Activated CD4-positive, CD25-positive, alpha-beta regulatory T cell treated with anti-CD3 and anti-CD28 coated beads, Interleukin-2, amount 50 U/mL, for 24 hours (primary cell): ENCODE data around the gene DISC1.
"Not testable (repeated sequence)": the region's sequence is repeated elsewhere in the genome, so short reads cannot be mapped to it uniquely, and the experiment has no call there.

Source experiments
- ATAC-seq, 2 donors: fragments of 150-1000 bp; cut with Tn5 transposase; one replicate each; pipeline ENCODE4 v1.10.0; 2021; ENCODE audit warnings: mild to moderate bottlenecking in 1 of 2, moderate library complexity in 1 of 2

DISC1 gene

DNA sequence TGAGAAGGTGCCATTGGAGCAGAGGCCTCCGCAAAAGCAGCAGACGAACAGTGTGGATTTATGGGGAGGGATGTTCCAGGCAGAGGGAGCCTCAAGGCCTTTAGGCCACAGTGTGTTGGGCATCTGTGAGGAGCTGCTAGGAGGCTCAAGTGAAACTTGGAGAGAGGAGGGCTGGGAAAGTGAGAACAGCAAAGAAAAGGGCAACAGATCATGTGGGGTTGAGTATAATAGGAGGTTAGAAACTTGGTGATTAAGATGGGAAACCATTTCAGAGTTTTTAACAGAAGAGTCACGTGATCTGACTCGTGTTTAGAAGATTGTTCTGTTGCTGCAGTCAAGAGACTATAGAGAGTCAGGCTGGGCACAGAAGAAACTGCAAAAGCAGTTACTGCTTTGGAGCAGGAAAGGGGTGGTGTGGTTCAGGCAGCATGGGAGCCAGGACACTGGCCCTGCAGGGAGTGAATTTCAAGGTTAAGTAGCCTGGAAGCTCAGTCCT, 277.0 kb downstream of the DISC1 start:
- ATAC-seq, result no peak

GRCh38 chr1:231907310-231907709, 280.7 kb downstream of the DISC1 start:
- not testable (repeated sequence) for ATAC-seq

GRCh38 chr1:231913493-231913892, 286.9 kb downstream of the DISC1 start:
- no peak for ATAC-seq

- peak in 1 of 2 donors; percentile 38 for ATAC-seq
These were observed 291.8 kb downstream of the DISC1 start for GRCh38 chr1:231918239-231919015.

GRCh38 chr1:231919239-231919885, 292.8 kb downstream of the DISC1 start:
- no peak for ATAC-seq

DNA sequence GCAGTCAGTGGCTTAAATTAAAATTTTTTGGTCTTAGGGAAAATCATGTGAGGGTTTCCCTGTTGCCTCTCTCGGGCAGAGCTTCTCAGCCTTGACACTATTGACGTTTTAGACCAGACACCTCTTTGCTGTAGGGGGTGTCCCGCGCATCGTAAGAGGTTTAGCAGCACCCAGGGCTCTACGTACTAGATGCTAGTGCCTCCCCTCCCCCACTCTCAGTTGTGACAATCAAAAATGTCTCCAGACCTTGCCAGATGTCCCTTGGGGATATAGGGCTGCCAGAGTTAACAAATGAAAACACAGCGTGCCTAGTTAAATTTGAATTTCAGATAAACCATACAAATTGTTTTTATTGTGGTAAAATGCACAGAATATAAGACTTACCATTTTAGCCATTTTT, 293.3 kb downstream of the DISC1 start:
- ATAC-seq, result no peak

DNA sequence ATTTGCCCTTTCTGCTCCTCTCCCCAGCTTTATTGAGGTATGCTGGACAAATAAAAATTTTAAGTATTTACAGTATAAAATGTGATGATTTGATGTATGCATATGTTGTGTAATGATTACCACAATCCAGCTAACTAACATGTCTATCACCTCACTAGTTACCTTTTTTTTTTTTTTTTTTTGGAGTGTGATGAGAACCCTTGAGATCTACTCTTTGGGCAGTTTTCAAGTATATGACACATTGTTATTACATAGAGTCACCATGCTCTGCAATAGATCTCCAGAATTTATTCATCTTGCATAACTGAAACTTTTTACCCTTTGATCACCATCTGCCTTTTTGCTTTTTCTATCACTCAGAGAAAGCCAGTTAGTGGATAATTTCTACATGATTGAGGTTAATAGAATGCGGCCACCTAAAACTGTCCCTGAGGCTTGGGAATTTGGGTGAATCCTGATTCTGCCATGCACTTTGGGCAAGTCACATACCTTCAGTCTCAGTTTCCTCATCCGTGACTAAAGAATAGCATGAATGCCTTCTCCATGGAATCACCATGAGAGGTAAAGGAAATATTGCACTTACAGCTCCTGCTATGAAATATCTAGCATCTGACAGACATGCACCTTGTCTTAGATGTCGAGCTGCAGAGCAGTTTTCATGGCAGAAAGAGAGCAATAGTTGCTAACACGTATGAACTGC, 295.2 kb downstream of the DISC1 start:
- no peak for ATAC-seq

DNA sequence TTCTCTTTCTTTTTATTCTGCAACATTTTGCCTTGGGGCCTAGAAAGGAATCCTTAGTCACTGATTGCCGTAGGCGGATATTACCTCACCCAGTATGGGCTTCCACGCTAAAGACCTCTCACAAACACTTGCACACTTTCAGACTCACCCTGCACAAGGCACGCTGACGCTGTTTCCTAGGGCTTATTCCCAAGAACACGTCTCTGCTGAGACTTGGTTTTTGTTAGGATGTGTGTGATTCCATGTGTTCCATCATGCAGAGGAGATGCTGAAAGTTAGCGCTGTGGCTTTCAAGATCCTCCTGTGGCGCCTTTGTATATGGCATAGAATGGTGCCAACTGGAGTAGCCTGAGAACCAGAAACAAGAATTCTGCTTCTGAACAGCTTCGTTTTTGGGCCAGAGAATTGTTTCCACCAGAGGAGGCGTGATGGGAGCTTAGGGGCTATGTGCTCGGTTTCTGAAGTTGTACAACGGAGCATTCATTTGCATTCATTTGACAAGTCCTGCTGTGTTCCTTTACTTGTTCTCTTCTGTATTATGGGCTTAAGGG, 297.0 kb downstream of the DISC1 start:
- no peak for ATAC-seq

DNA sequence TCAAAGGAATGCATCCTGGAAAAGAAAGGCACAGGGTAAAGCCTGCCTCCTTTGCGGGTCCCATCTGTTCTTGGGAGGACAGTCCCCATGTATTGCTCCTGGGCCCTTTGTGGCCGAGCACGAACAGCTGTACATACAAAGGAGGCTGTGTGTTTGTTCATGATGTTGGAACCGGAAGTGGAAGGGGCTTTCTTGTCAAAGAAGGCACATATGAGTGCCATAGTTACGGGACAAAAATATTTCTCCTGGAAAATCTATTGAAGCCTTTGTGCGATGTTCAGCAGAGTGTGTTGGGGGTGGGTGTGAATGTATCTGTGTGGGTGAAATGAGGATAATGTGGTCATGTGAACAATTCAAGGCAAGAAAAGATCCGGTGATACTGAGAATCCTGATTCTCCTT, 297.6 kb downstream of the DISC1 start:
- ATAC-seq, result no peak

GRCh38 chr1:231925864-231926263, 299.3 kb downstream of the DISC1 start:
- no peak for ATAC-seq

GRCh38 chr1:231926340-231926739, 299.8 kb downstream of the DISC1 start:
- ATAC-seq, result no peak

- no peak for ATAC-seq
These were observed 300.3 kb downstream of the DISC1 start for GRCh38 chr1:231926933-231927332.

DNA sequence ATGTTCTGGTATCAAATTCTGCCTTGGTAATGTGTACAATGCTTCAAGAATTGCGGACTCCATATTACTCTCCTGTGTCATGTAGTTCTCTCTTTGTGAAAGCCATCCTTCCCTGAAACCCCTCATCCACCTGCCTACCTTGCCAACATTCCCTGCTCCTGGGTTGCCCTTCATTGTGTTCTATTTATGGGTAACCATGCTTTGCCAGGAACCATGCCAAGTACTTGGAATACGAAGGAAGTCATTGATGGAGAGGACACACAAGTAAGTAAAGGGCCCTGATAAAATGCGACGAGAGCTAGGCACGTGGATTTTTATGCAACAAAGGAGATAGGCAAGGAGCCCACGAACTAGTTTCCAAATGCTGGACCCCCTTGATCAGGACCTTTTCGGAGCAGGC, 300.8 kb downstream of the DISC1 start:
- ATAC-seq, result no peak

DNA sequence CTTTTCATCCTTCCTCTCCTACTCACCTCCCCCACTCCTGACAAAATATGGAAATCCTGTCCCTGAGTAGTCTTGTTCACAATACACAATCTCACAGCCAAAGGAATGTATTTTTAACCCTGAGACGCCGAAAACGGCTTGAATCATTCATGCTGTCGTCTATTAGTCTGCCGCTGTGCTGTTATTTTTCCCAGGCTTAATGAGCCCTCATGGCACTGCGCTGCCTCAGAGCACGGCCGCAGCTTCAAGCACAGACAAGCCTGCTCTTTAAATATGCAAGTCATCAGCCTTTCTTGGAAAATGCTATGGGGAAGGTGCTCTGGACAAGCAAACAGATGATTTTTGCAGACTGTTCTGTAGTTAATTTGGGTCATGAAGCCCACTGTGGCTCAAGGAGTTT, 302.7 kb downstream of the DISC1 start:
- no peak for ATAC-seq

DNA sequence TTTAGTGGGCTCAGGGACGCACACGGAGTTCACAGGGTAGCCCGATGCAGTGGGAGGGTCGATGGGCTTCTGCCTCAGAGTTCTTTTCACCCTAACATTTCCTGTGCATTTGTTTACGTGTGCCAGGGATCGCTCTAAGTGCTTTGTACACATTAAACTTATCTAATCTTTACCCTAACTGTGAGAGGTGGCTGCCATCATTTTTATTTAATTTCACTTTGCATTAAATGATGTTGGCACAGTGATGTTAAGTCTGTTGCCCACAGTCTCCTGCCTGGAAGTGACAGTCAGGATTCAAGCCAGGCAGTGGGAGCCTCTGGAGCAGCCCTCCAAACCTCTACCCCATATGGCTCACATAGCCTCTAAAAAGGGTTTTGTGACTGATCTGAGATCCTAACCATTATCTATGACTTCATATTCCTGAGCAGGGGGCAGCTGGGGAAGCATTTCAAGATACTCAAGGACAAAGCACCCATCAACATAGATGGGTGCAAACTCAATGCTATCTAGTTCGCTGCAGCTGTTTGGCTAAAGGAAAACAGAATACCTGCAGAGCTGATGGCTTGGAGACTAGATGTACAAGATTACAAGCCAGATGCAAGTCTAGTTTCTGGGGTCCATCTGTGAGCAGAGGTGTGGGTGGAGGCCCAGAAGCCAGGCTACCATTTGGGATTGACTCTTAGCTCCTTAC, 303.8 kb downstream of the DISC1 start:
- no peak for ATAC-seq

DNA sequence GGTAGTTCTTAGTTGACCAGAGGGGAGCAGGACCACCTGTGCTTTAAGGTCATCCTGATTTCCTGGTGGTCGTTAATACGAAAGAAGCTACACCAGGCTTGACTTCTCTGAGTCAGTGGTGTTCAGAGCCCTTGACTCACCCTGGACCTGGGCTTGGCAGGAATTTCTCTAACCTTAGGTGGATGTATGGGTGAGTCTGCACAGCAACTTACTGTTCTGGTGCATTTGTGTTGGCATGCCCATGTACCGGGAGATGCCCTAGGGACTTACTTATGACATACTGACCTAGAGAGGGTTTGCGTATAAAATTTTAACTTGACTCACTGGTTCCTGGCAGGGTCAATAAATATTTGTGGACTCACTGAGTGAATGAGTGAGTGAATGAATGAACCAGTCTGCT, 304.6 kb downstream of the DISC1 start:
- no peak for ATAC-seq

GRCh38 chr1:231931846-231932454, 305.4 kb downstream of the DISC1 start:
- ATAC-seq, result no peak

GRCh38 chr1:231933711-231934626, 307.4 kb downstream of the DISC1 start:
- no peak for ATAC-seq

- no peak for ATAC-seq
These were observed 308.2 kb downstream of the DISC1 start for GRCh38 chr1:231934797-231935196.

DNA sequence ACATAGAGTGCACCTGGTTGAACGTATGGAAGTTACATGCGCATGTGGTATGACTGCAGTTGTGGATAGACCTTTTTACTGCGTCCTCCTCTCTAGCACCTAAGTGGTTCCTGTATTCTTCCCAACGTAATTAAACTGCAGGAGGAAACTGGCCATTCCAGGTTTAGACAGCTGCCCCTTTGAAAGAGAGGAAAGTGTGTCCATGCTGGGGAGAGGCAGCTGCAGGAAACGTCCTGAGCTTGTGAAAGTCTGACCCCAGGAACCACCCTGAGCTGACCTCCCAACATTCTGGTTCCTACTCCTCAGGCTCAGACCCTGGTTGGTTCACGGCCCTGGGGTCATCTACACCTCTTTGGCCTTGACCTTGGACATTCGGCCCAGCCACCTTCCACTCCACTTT, 309.3 kb downstream of the DISC1 start:
- no peak for ATAC-seq
